Measurements from ENCODE around the gene NOL9. TPM values are rescaled to one million over a fixed set of nuclear protein-coding genes. Genes with fewer than 3 reads are reported as not detected.

The NOL9 gene
- total and polyA plus RNA-seq, 9 of the 15 experiments (the other 6 are each of a cell fraction or from before 2014, with no cell fraction given), result 5.6 to 76.5 (median 47.3) TPM

DNA sequence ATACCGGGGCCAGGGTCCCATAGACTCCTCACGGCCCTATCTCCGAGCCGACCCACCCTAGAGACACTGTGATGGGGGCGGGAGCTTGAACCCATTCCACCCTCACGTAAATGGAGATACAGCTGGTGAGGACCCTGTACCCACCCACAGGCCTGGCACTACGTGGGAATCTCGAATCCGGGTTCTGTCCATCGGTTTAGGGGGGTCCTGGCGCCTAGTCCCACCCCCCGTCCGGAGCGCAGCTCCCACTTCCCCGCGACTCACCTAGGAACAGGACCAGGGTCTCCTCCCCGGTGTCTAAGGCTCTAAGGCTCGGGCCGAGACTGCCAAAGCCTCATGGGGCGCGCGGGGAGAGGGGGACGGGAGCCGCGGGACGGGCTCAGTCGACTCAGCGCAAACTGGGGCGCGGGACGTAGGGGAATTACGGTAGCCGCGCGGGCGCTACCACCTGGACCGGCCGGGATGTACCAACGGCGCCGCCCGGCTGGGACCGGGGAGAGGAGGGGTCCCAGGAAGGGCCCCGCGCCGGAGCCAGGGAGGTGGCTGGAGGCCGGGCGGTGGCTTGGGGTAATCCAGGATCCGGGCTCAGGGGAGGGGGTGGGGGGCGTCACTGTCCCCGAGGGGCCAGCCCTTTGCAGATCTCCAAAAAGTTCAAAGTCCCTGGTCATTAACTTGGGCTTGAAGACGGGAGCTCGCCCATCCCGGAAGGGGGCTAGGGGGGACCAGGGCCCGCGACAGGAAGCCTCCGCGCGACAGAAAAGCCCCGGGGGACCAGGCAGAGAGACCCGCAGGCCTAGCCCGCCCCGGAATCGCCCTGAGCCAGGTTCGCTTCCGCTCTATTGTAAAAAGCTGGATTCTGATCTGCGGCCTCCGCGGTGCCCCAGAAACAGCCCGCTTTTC lies 63.9 kb downstream of the NOL9 start (continued):
- TF ChIP-seq, protein P1, sequence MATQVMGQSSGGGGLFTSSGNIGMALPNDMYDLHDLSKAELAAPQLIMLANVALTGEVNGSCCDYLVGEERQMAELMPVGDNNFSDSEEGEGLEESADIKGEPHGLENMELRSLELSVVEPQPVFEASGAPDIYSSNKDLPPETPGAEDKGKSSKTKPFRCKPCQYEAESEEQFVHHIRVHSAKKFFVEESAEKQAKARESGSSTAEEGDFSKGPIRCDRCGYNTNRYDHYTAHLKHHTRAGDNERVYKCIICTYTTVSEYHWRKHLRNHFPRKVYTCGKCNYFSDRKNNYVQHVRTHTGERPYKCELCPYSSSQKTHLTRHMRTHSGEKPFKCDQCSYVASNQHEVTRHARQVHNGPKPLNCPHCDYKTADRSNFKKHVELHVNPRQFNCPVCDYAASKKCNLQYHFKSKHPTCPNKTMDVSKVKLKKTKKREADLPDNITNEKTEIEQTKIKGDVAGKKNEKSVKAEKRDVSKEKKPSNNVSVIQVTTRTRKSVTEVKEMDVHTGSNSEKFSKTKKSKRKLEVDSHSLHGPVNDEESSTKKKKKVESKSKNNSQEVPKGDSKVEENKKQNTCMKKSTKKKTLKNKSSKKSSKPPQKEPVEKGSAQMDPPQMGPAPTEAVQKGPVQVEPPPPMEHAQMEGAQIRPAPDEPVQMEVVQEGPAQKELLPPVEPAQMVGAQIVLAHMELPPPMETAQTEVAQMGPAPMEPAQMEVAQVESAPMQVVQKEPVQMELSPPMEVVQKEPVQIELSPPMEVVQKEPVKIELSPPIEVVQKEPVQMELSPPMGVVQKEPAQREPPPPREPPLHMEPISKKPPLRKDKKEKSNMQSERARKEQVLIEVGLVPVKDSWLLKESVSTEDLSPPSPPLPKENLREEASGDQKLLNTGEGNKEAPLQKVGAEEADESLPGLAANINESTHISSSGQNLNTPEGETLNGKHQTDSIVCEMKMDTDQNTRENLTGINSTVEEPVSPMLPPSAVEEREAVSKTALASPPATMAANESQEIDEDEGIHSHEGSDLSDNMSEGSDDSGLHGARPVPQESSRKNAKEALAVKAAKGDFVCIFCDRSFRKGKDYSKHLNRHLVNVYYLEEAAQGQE (IDR thresholded peaks at IDR 0.05; ENCODE audit: borderline replicate concordance), result no peak
- TF ChIP-seq, protein P1 (CRISPR knock-in tag; IDR thresholded peaks at IDR 0.05; ENCODE audit: low read depth), result no peak
- TF ChIP-seq, protein P2, sequence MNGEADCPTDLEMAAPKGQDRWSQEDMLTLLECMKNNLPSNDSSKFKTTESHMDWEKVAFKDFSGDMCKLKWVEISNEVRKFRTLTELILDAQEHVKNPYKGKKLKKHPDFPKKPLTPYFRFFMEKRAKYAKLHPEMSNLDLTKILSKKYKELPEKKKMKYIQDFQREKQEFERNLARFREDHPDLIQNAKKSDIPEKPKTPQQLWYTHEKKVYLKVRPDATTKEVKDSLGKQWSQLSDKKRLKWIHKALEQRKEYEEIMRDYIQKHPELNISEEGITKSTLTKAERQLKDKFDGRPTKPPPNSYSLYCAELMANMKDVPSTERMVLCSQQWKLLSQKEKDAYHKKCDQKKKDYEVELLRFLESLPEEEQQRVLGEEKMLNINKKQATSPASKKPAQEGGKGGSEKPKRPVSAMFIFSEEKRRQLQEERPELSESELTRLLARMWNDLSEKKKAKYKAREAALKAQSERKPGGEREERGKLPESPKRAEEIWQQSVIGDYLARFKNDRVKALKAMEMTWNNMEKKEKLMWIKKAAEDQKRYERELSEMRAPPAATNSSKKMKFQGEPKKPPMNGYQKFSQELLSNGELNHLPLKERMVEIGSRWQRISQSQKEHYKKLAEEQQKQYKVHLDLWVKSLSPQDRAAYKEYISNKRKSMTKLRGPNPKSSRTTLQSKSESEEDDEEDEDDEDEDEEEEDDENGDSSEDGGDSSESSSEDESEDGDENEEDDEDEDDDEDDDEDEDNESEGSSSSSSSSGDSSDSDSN (IDR thresholded peaks at IDR 0.05; ENCODE audit: borderline replicate concordance in 1 of 2, low read depth in 2 of 2, low read length in 2 of 2), result peak in 1 of 2 experiments; percentile 74; a peak in 1 of 4 replicates
- TF ChIP-seq HMG20B (CRISPR knock-in tag; IDR thresholded peaks at IDR 0.05) (no peak), ATF7 (IDR thresholded peaks at IDR 0.05) (peak; percentile 97), HMGN3 (IDR thresholded peaks at IDR 0.05; ENCODE audit: borderline replicate concordance, extremely low read depth, insufficient read length, low read depth, low read length) (peak; percentile 67), CBX1 (IDR thresholded peaks at IDR 0.05; ENCODE audit: low read depth) (no peak), PCBP1 (IDR thresholded peaks at IDR 0.05; ENCODE audit: low read depth, low read length, poor library complexity, severe bottlenecking) (peak; percentile 31), TCF7L2 (IDR thresholded peaks at IDR 0.05; ENCODE audit: low read depth, low read length) (peak; percentile 82), MECOM (CRISPR knock-in tag; IDR thresholded peaks at IDR 0.05) (no peak), NONO (IDR thresholded peaks at IDR 0.05; ENCODE audit: low read depth in 2 of 2, low read length in 1 of 2) (peak in 1 of 2 experiments; percentile 97; a peak in 2 of 4 replicates), CXXC5 (CRISPR knock-in tag; IDR thresholded peaks at IDR 0.05) (peak; percentile 31; the same call in 1 of the 2 replicates), HSF4 (CRISPR knock-in tag; IDR thresholded peaks at IDR 0.05; ENCODE audit: borderline replicate concordance) (no peak), TCF7 (IDR thresholded peaks at IDR 0.05; ENCODE audit: borderline replicate concordance) (no peak), SAFB (IDR thresholded peaks at IDR 0.05; ENCODE audit: borderline replicate concordance, low read depth, low read length) (0 out of 2 replicates have a peak, but pooled peaks have one; percentile 8)
